ENCODE results near the gene MARCHF6.
"Not testable (repeated sequence)": the region's sequence is repeated elsewhere in the genome, so short reads cannot be mapped to it uniquely, and the experiment has no call there.

MARCHF6 gene

GRCh38 chr5:10352430-10353240, 860 bp upstream of the MARCHF6 start:
- no peak for FAIRE-seq

GRCh38 chr5:10354048-10354872, 765 bp downstream of the MARCHF6 start:
- FAIRE-seq: no peak

- no peak for FAIRE-seq
These were observed 1.8 kb downstream of the MARCHF6 start for GRCh38 chr5:10355071-10355889.

DNA sequence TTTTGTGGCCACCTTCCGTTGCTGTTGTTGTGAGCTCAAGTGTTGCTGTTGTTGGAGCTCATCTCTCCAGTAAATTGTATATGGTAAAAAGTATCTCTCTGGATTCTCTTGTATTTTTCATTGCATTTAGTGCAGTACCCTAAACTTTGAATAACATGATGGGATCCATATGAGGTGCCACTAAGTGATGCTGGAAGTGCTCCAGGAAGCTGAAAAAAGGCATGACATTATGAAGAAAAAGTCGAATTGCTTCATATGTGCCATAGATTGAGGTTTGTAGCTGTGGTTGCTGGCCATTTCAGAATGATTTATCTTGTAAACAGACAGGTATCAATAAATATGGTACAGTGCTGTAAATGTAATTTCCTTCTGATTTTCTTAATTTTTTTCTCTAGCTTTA, 5.5 kb downstream of the MARCHF6 start:
- no peak for FAIRE-seq

DNA sequence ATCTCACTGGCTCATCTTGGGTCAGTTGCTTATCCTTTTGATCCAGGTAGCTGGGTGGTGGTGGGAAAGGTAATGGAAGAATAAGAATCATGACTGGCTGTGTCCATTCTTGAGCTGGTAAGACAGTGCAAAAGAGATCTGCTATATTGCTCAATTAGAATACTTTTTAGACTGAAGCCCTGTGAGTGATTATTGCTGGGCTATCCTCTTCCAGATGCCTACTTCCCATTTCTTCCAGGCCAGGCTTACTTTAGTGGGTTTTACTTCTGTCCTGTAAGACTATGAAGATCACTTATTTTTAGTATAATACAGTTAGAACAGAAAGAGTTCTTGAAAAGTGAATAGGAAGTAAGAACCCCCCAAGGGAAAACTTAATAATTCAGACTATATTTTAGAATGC, 7.2 kb downstream of the MARCHF6 start:
- no peak for FAIRE-seq

GRCh38 chr5:10363519-10364185, 10.2 kb downstream of the MARCHF6 start:
- no peak for FAIRE-seq

DNA sequence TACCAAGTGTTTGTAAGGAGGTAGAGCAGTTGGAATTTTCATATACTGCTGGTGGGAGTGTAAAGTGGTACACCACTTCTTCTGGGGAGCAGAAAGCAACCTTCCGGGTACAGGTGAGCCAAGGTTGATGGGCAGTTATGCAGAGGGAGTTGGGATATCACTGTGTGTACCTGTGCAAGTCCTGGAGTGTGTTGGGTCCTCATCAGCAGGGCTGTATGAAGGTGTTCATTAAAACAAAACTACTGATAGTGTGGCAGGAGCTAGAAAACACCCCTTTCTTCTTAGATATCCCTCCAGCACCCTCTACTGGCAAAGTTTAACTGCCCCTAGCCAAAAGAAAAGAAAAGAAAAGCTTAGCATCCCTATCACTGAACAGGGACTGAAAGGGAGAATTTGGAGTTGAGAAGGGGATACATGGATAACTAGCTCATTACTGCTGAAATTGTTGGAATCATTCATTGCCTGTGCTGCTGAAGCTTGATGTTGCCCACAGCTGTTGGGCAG, 10.7 kb downstream of the MARCHF6 start:
- FAIRE-seq: no peak

DNA sequence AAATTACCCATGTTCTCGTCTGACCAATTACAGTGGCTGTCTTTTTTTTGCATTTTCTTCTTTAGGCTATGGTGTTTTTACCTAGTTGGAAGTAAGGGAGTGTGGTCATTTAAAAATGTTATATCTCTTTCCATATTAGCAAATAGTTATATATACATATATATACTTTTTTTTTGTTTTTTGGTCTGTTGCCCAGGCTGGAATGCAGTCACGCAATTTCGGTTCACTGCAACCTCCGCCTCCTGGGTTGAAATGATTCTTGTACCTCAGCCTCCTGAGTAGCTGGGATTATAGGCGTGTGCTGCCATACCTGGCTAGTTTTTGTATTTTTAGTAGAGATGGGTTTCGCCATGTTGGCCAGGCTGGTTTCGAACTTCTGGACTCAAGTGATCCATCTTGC, 12.3 kb downstream of the MARCHF6 start:
- FAIRE-seq: no peak

GRCh38 chr5:10366310-10367272, 13.1 kb downstream of the MARCHF6 start:
- no peak for FAIRE-seq

GRCh38 chr5:10367579-10367978, 14.1 kb downstream of the MARCHF6 start:
- no peak for FAIRE-seq

DNA sequence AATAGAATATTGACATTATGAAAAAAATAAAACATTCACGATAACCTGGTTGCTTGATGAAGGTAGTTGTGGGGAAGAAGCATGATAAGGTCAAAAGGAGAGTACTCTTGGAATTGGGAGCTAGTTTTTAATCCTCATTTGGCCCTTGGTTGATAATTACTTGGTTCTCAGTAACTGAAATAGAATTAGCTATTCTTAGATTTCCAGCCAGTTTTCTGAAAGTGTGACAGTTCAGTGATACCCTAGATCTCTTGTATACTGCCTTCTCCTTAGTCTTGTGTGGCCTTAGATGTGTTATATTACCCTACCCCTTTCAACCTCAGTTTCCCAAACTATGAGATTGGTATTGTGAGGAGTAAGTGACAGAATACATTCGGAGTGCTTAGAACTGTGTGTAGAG, 17.4 kb downstream of the MARCHF6 start:
- no peak for FAIRE-seq

- FAIRE-seq: not testable (repeated sequence)
These were observed 17.9 kb downstream of the MARCHF6 start for GRCh38 chr5:10371369-10371768.

DNA sequence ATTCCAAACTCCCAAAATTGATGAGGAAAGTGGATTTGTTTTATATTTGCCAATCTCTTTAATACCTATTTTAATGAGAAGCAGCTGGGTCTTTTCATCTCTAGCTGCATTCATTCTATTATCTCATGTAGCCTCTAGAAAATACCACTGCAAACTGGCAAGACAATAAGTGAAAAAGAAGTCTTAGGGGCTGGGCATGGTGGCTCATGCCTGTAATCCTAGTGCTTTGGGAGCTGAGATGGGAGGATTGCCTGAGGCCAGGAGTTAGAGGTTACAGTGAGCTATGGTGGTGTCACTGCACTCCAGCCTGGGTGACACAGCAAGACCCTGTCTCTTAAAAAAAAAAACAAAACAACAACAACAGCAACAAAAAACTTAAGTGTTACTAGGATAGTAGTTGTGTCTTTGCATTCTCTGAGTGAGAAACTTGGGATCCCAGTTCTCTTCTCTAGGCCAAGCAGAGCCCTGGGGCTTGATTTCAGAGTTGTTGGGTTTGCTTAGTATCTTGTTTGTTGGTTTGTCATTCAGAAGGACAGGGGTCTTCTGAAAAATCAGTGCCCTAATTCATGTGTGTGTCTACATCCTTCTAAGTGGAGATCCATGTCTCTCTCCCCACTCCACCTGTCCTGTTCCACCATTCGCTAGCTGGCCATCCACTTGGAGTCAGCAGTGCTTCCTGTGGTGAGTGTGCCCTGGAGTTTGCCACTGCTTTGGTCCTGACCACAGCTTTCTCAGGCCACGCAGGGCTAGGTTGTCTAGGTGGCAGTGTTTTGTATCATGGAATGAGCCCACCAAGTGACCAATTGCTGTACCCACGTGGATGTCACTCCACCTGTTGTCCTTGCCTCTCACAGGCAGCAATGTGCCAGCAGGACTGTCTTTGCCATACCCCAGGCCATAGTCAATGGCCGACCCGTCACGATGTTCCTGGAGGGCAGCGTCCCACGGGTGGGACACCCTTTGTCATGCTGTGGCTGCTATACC, 19.5 kb downstream of the MARCHF6 start:
- no peak for FAIRE-seq

DNA sequence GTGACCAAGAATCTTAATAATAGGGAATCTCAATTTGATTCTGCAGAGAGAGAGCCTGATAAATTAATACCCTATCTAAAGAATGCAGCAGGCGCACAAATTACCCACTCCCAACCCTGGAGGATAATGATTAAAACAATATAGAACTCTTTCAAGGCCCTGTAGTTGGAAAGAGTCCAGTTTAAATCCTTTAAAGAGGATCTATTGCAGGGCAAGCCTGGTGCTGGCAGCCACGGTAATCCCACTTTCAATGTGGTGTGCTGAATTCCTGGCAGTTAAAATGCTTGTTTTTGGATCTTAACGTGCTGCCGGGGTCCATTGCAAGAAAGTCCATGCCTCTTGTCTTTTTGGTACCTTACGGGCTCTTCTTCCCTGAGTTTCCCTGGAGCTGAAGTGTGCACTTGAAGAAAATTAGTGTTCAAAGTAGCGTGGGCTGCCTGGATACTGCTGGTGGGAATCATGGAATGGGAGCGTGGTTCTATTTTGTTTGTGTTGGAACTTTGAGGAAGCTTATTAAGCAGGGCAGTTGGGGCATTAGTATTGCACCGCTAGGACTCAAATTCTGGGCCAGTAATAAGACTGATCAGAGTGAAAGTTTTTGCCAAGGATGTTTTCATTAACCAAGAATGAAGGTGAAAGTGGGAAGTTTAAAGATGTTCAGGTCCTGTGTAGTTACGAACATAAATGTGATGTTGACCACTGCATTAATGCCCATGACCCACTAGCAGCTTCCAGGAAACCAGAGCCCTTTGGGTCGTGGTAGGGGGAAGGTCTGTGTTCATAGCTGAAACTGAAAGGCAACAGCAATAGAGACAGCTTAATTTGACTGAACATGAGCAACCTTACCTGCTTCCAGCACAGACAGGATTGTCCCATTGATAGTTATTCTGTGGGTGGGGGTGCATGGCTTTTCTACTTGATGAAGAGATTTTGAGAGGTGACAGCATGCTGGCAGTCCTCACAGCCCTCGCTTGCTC, 20.8 kb downstream of the MARCHF6 start:
- no peak for FAIRE-seq

- not testable (repeated sequence) for FAIRE-seq
These were observed 21.7 kb downstream of the MARCHF6 start for GRCh38 chr5:10375146-10375545.

DNA sequence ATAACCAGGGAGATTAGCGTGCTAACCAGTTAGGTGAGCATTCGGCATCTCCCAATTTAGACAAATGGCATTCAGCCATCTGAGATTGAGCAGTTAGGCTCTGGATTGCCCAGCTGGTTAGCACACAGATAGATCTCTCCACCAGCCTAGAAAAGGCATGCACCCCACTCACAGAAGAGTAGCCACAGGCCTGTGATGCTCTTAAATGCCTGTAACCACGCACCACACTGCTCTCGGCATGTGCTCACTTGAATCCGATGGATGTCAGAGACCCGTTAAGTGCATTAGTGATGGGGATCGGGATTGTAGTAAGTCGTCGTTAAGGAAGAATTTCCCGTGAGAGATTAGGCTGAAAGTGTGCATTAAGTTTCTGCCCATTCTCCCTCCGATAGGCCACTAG, 23.0 kb downstream of the MARCHF6 start:
- no peak for FAIRE-seq

DNA sequence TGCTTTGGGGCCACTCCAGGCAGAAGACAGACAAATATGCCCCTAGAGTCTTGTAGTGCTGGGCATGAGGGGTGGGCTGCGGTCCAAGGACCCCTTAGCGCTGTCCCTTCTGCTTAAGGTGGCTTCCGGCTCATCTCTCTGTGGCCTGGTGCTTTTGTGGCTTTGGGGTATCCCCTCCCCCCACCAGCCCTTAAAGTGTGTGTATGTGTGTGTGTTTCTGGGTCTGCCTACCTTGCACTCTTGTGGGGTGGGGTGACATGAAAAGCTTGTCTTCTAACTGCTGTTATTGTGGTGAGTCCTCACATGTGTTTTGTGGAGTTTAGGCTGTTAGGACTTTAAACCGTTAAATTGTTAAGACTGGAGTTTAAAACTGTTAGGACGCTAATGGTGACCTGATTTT, 23.6 kb downstream of the MARCHF6 start:
- FAIRE-seq: no peak

- FAIRE-seq: no peak
These were observed 28.3 kb downstream of the MARCHF6 start for GRCh38 chr5:10381803-10382202.

- FAIRE-seq: no peak
These were observed 31.0 kb downstream of the MARCHF6 start for GRCh38 chr5:10384483-10384882.

Data from colon (tissue), 2 donors.